T-helper 2 cell (primary cell): ENCODE measurements around the gene DOCK9.

Experiments
- DNase-seq, 5 experiments: peaks; one replicate each; pipeline versions ENCODE4 v3.0.0 to v3.0.0-alpha.2; 2012 to 2022

Gene DOCK9

GRCh38 chr13:98976338-98976737 is 1.5 kb downstream of the DOCK9 start:
- DNase-seq = no peak

- DNase-seq = no peak
These were observed 2.0 kb downstream of the DOCK9 start for GRCh38 chr13:98975822-98976261.

- DNase-seq = no peak
These were observed 3.8 kb downstream of the DOCK9 start for GRCh38 chr13:98974053-98974452.

GRCh38 chr13:98972627-98973026 is 5.2 kb downstream of the DOCK9 start:
- no peak for DNase-seq

GRCh38 chr13:98972059-98972458 is 5.8 kb downstream of the DOCK9 start:
- no peak for DNase-seq

- no peak for DNase-seq
These were observed 7.5 kb downstream of the DOCK9 start for GRCh38 chr13:98970330-98970729.

GRCh38 chr13:98967491-98967890 is 10.4 kb downstream of the DOCK9 start:
- DNase-seq = no peak

- DNase-seq = no peak
These were observed 11.8 kb downstream of the DOCK9 start for GRCh38 chr13:98966019-98966418.

- DNase-seq = no peak
These were observed 12.5 kb downstream of the DOCK9 start for GRCh38 chr13:98965325-98965724.

GRCh38 chr13:98963917-98964316 is 13.9 kb downstream of the DOCK9 start:
- DNase-seq = no peak

- DNase-seq = no peak
These were observed 14.8 kb downstream of the DOCK9 start for GRCh38 chr13:98962901-98963590.

- no peak for DNase-seq
These were observed 16.3 kb downstream of the DOCK9 start for GRCh38 chr13:98961503-98962105.

GRCh38 chr13:98960606-98961502 is 17.0 kb downstream of the DOCK9 start:
- no peak for DNase-seq

GRCh38 chr13:98959786-98960605 is 17.9 kb downstream of the DOCK9 start:
- no peak for DNase-seq

- no peak for DNase-seq
These were observed 18.6 kb downstream of the DOCK9 start for GRCh38 chr13:98959291-98959690.

- no peak for DNase-seq
These were observed 19.4 kb downstream of the DOCK9 start for GRCh38 chr13:98958443-98958794.

GRCh38 chr13:98957731-98958442 is 20.0 kb downstream of the DOCK9 start:
- no peak for DNase-seq

- no peak for DNase-seq
These were observed 22.5 kb downstream of the DOCK9 start for GRCh38 chr13:98955336-98955735.

GRCh38 chr13:98954313-98954712 is 23.6 kb downstream of the DOCK9 start:
- no peak for DNase-seq

GRCh38 chr13:98951266-98951665 is 26.6 kb downstream of the DOCK9 start:
- DNase-seq = no peak

- no peak for DNase-seq
These were observed 27.2 kb downstream of the DOCK9 start for GRCh38 chr13:98950705-98951104.

- DNase-seq = no peak
These were observed 29.9 kb downstream of the DOCK9 start for GRCh38 chr13:98947925-98948324.
